CD4-positive, alpha-beta memory T cell (primary cell): ENCODE results near the gene TMEM154. TPM values are rescaled to one million over a fixed set of nuclear protein-coding genes. Genes with fewer than 3 reads are reported as not detected.
A peak's percentile ranks its signal among the peaks of the same experiment; 100 is the strongest.

Experiments
- CTCF ChIA-PET: fragments of 350-600 bp; sonication (Branson Sonifier 250); formaldehyde crosslinking; loops from one replicate; lab custom pipeline; 2021; ENCODE audit warnings: inconsistent platforms; ENCODE audit not compliant: partially characterized antibody; lab: Charles Lee
- POLR2A ChIA-PET: fragments of 350-600 bp; sonication (Branson Sonifier 250); formaldehyde crosslinking; loops from one replicate; lab custom pipeline; 2021; ENCODE audit not compliant: partially characterized antibody; lab: Charles Lee
- DNase-seq, 5 donors: peaks; one replicate each; pipeline versions ENCODE4 v3.0.0 to v3.0.0-alpha.2; 2020 to 2022; ENCODE audit warnings: mixed read lengths in 1 of 5
- H3K27ac ChIP-seq: one replicate; pipeline ENCODE4 v1.7.0; 2013; ENCODE audit warnings: low read depth, low read length
- H3K27me3 ChIP-seq: 2 replicates; pipeline ENCODE4 v1.7.0; 2013; ENCODE audit warnings: mild to moderate bottlenecking, low read length, moderate library complexity; ENCODE audit not compliant: insufficient read depth
- H3K36me3 ChIP-seq: 2 replicates; pipeline ENCODE4 v1.7.0; 2013; ENCODE audit warnings: mild to moderate bottlenecking, low read length, moderate library complexity; ENCODE audit not compliant: insufficient read depth
- H3K4me1 ChIP-seq: 2 replicates; pipeline ENCODE4 v1.7.0; 2013; ENCODE audit warnings: mild to moderate bottlenecking, low read length, moderate library complexity; ENCODE audit not compliant: insufficient read depth
- H3K4me3 ChIP-seq, 2 donors: one replicate each; pipeline ENCODE4 v1.7.0; 2013; ENCODE audit warnings: low read length in 2 of 2, mild to moderate bottlenecking in 1 of 2
- H3K9me3 ChIP-seq, 2 donors: one replicate each; pipeline ENCODE4 v1.7.0; 2013; ENCODE audit warnings: low read length in 2 of 2, control low read depth in 1 of 2; ENCODE audit not compliant: control insufficient read depth in 1 of 2
- H3K27ac Mint-ChIP-seq, 7 donors: one replicate each; pipeline ENCODE4 v1.8.0; 2020 to 2021; ENCODE audit warnings: mixed read lengths in 7 of 7, mild to moderate bottlenecking in 6 of 7, inconsistent platforms in 3 of 7, moderate library complexity in 3 of 7
- H3K27me3 Mint-ChIP-seq, 2 donors: one replicate each; pipeline ENCODE4 v1.8.0; 2020 to 2021; ENCODE audit warnings: mixed read lengths in 2 of 2
- H3K36me3 Mint-ChIP-seq, 2 donors: one replicate each; pipeline ENCODE4 v1.8.0; 2020 to 2021; ENCODE audit warnings: mixed read lengths in 2 of 2, inconsistent platforms in 1 of 2, mild to moderate bottlenecking in 1 of 2
- H3K4me1 Mint-ChIP-seq, 4 donors: one replicate each; pipeline ENCODE4 v1.8.0; 2020 to 2021; ENCODE audit warnings: mixed read lengths in 4 of 4, mild to moderate bottlenecking in 1 of 4
- H3K4me3 Mint-ChIP-seq, 8 donors: one replicate each; pipeline ENCODE4 v1.8.0; 2020 to 2021; ENCODE audit warnings: mixed read lengths in 8 of 8, mild to moderate bottlenecking in 7 of 8, moderate library complexity in 6 of 8, inconsistent platforms in 3 of 8
- H3K9me3 Mint-ChIP-seq, 8 donors: one replicate each; pipeline ENCODE4 v1.8.0; 2020 to 2021; ENCODE audit warnings: mixed read lengths in 8 of 8, mild to moderate bottlenecking in 5 of 8, inconsistent platforms in 3 of 8, moderate library complexity in 1 of 8
- intact Hi-C: fragments of 100-400 bp; cut with micrococcal nuclease; formaldehyde crosslinking; loops from one replicate; pipeline ENCODE4 v1.15.1; 2023
- polyA plus RNA-seq, 2 donors: library from polyadenylated mRNA; unstranded; fragments of 300-500 nt; fragmentation: Illumina TruSeq; gene quantifications; one replicate each; pipeline ENCODE4 v1.2.3, GENCODE V29; 2021
- total RNA-seq, 2 experiments: library from RNA; stranded (reverse); gene quantifications; one replicate each; pipeline ENCODE4 v1.2.3, GENCODE V29; 2021

TMEM154 gene
- total and polyA plus RNA-seq, 4 experiments from 2014 or later, result 35.2 to 46.7 (median 40.3) TPM

DNA sequence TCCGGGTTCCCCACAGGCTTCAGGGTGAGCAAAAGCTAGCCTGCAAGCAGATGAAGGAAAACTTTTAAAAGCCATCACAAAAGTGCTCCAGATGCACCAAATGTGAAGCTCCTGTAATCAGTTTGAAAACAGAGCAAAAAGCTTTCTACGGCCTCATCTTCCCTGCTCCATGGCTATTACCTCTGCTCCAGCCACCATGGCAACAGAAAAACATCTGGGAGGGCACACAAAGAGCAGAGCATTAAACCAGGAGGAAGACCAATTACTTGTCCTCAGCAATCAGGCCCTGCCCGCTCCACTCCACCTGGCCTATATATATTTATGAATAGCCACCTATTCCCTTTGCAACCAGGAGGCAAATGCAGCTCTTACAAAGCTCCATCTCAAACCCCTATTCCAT is 33.6 kb downstream of the TMEM154 start:
- H3K27me3 ChIP-seq, result no peaks in the 10 kb centered on the region
- ChIA-PET CTCF (interaction anchor here (1.0 to 14.1 kb wide), 5 partner anchors 9 to 146 kb away, joined by 3 to 360 read pairs (median 3); partner anchors contain the start of gene TIGD4), POLR2A (interaction anchor here (0.6 to 3.1 kb wide), 3 partner anchors 33 to 110 kb away, joined by 3 to 18 read pairs (median 3); partner anchors contain the start of gene FBXW7)
- intact Hi-C loops, result no loop called here
- Mint-ChIP-seq H3K9me3 (no peaks in the 10 kb centered on the region), H3K4me1 (peaks cover 25 to 38% (median 31%) of the 10 kb centered on the region in 4 donors), H3K27ac (peak overlapping the region in 6 of 7 donors; percentile 7 to 89 (median 62)), H3K27me3 (no peaks in the 10 kb centered on the region), H3K4me3 (peak overlapping the region in 1 of 8 donors; percentile 2), H3K36me3 (peaks cover 33 to 41% of the 10 kb centered on the region in 2 donors)
- H3K4me3 ChIP-seq, result no peak overlapping the region
- peaks cover 23% of the 10 kb centered on the region for H3K4me1 ChIP-seq
- H3K9me3 ChIP-seq, result no peaks in the 10 kb centered on the region
- DNase-seq, result no peak
- H3K36me3 ChIP-seq, result peaks cover 6% of the 10 kb centered on the region
- H3K27ac ChIP-seq, result no peak overlapping the region

DNA sequence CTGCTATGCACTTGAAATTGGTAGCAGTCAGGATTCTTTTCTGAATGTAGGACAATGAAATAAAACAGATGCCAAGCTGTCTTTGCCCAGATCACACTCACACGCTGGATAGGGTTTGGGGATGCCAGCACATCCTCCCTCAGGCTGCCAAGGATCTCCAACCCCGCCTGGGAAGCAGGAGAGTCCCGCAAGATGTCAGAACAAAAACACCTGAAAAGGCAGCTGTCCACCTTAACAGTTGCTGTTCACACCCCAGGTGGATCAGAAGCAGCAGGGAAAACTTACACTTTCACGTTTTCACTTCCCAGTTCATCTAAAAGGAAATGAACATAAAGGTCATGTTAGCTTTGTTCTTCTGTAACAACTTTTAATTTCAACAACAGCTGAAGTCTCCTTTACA is 35.7 kb downstream of the TMEM154 start:
- Histone ChIP-seq H3K36me3 (peaks cover 3% of the 10 kb centered on the region), H3K4me3 (no peak overlapping the region), H3K27me3 (no peaks in the 10 kb centered on the region), H3K27ac (peak overlapping the region; percentile 26), H3K9me3 (no peaks in the 10 kb centered on the region), H3K4me1 (peaks cover 23% of the 10 kb centered on the region)
- H3K27ac Mint-ChIP-seq, result peak overlapping the region; percentile 59 to 90 (median 85)
- H3K4me1 Mint-ChIP-seq, result peaks cover 25 to 38% (median 30%) of the 10 kb centered on the region in 4 donors
- ChIA-PET POLR2A (interaction anchor here (1.4 to 3.1 kb wide), 4 partner anchors 33 to 109 kb away, joined by 3 to 18 read pairs (median 8); partner anchors contain the start of gene FBXW7), CTCF (interaction anchor here (0.9 to 14.1 kb wide), 10 partner anchors 11 to 235 kb away, joined by 3 to 360 read pairs (median 4); partner anchors contain the start of genes FBXW7 and TMEM154)
- H3K4me3 Mint-ChIP-seq, result peak overlapping the region in 5 of 8 donors; percentile 33 to 59 (median 41)
- no peak for DNase-seq
- H3K27me3 Mint-ChIP-seq, result no peaks in the 10 kb centered on the region
- peaks cover 21 to 30% of the 10 kb centered on the region in 2 donors for H3K36me3 Mint-ChIP-seq
- no peaks in the 10 kb centered on the region for H3K9me3 Mint-ChIP-seq
- intact Hi-C loops, result no loop called here

DNA sequence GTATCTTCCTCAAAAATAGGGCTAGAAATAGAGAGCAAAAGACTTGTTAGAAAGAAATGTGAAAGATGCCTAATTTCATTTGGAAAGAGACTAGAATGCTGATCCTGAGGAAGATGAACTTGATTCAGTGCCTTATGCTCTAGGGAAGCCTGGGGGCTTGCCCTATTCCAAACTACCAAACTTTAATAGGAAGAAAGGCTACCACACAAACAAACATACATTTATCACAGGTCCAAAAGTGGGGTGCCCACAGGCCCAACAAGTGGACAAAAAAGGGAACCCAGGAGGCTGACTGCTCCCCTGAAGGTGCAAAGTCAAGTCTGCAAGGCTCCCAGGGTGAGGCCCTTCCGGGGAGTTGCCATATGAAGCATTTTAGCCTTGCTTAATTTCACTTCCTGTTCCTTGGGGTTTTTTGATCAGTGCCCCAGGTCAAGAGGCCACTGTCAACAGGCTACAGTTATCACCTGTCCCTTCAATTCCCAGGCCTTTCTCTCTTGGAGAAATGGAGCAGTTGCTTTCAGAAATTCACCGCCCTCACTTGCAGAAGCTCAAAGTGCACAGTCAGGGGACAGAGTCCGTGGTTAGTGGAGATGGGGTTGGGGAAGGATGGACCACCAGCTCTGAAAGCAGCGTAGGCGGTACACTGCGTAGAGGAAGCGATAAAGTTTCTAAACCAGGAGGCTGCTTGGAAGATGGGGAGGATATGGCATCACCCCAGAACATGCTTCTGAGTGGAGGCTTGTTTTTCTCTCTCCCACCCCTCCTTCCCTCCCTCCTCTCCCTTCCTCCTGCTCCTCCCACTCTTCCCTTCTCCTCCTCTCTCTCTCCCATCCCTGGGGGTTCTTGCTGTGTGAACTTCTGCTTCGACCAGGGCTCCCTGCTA is 36.4 kb downstream of the TMEM154 start:
- peak overlapping the region in 7 of 8 donors; percentile 7 to 66 (median 52) for H3K4me3 Mint-ChIP-seq
- H3K27ac Mint-ChIP-seq, result peak overlapping the region; percentile 59 to 90 (median 85)

DNA sequence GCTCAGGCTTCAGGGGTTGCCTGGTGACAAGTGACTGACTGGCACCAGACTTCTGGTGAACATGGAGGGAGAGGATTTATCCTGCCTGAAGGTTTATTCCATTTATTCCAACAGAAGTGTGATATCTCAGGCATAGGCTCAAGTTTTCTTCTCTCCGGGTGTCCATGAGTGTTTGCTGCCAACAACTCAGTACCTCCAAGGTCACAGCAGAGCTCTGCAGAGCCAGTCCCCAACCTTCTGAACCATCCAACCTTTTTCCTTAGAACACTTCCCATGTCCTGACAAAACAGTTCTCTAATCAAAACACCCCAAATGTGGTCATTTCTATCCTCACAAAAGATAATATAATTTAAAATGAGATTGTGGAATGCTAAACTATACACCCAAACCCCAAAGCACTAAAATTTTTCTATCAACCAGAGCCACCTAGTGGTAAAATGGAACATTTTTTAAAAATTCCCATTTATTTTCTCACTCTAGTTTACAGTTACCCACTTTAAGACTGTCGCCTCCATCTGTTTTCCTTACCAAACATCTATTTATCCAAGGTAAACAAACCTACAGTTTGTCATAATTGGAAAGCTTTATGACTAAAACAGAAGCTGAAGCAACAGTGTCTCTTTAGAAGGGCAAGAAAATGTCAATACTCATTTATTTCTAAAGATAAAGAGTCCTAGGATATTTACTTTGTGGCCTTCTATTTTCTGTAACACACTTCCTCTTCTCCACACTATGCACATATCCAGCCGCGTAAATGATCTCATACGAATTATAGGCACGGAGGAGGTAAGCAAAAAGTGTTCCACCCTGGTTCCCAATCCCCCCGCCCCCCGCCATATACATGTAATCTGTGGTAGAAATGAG is 39.5 kb downstream of the TMEM154 start:
- H3K36me3 Mint-ChIP-seq, result peaks cover 22 to 33% of the 10 kb centered on the region in 2 donors
- peak in 4 of 5 donors; percentile 25 to 52 (median 34) for DNase-seq
- POLR2A ChIA-PET, result interaction anchor here (1.2 to 2.2 kb wide), 4 partner anchors 85 to 142 kb away, joined by 3 to 8 read pairs (median 6); partner anchors contain the start of gene FBXW7
- H3K9me3 Mint-ChIP-seq, result no peaks in the 10 kb centered on the region
- H3K27me3 Mint-ChIP-seq, result no peaks in the 10 kb centered on the region
- intact Hi-C loops, result loop anchor here (1.0 kb wide), 4 partner anchors 104 to 232 kb away; partner anchors contain the start of gene FBXW7
- no peak overlapping the region for H3K27ac ChIP-seq
- H3K27ac Mint-ChIP-seq, result peak overlapping the region in 3 of 7 donors; percentile 18 to 64 (median 43)
- H3K4me1 ChIP-seq, result peaks cover 23% of the 10 kb centered on the region
- no peaks in the 10 kb centered on the region for H3K27me3 ChIP-seq
- H3K4me3 Mint-ChIP-seq, result no peak overlapping the region
- no peak overlapping the region for H3K4me3 ChIP-seq
- no peaks in the 10 kb centered on the region for H3K9me3 ChIP-seq
- H3K4me1 Mint-ChIP-seq, result peaks cover 24 to 28% (median 27%) of the 10 kb centered on the region in 4 donors
- CTCF ChIA-PET, result interaction anchor here (0.6 to 14.1 kb wide), 23 partner anchors 9 to 488 kb away, joined by 3 to 360 read pairs (median 4); partner anchors contain the start of genes FBXW7 and TMEM154
- peaks cover 9% of the 10 kb centered on the region for H3K36me3 ChIP-seq

More for the DNA sequence above, 36.4 kb downstream of the TMEM154 start:
- ChIA-PET CTCF (interaction anchor here (0.9 to 14.1 kb wide), 12 partner anchors 10 to 235 kb away, joined by 3 to 360 read pairs (median 4); partner anchors contain the start of genes FBXW7 and TMEM154), POLR2A (interaction anchor here (1.4 to 1.9 kb wide), 3 partner anchors 33 to 108 kb away, joined by 3 to 9 read pairs (median 7); partner anchors contain the start of gene FBXW7)
- Mint-ChIP-seq H3K27me3 (no peaks in the 10 kb centered on the region), H3K4me1 (peaks cover 25 to 38% (median 30%) of the 10 kb centered on the region in 4 donors), H3K36me3 (peaks cover 17 to 30% of the 10 kb centered on the region in 2 donors), H3K9me3 (no peaks in the 10 kb centered on the region)
- peaks cover 23% of the 10 kb centered on the region for H3K4me1 ChIP-seq
- H3K36me3 ChIP-seq, result peaks cover 3% of the 10 kb centered on the region
- no peak overlapping the region for H3K4me3 ChIP-seq
- DNase-seq, result peak in 3 of 5 donors; percentile 9 to 20 (median 19)
- no peaks in the 10 kb centered on the region for H3K27me3 ChIP-seq
- intact Hi-C loops, result loop anchor here (1.0 kb wide), 1 partner anchor 92 kb away; no protein-coding TSS in a partner anchor
- peak overlapping the region; percentile 26 for H3K27ac ChIP-seq
- no peaks in the 10 kb centered on the region for H3K9me3 ChIP-seq

DNA sequence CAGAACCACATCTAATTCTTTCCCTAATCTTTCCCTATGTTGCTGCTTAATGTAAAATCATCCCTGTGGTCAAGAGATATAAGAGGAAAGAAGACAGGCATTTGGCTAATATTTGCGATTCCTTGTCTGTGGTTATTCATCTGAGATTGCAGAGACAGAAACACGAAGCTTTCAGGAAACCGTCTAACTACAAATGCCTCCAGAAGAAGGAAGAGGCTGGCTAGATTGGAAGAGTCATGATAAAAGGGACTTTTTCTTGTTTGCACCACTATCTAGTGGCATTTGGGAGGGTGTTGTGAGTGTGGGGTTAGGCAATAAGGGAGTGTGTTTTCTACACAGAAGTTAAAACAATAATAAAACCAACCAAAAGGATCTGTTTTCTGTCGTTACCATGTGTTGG is 43.9 kb downstream of the TMEM154 start:
- Mint-ChIP-seq H3K4me1 (peaks cover 0 to 5% (median under 1%) of the 10 kb centered on the region in 4 donors), H3K9me3 (no peaks in the 10 kb centered on the region), H3K27me3 (no peaks in the 10 kb centered on the region), H3K4me3 (no peak overlapping the region), H3K27ac (no peak overlapping the region), H3K36me3 (peaks cover 36 to 44% of the 10 kb centered on the region in 2 donors)
- CTCF ChIA-PET, result interaction anchor here (0.7 to 14.1 kb wide), 3 partner anchors 100 to 227 kb away, joined by 3 to 360 read pairs (median 4); no protein-coding TSS in a partner anchor
- DNase-seq, result no peak
- intact Hi-C loops, result no loop called here
- POLR2A ChIA-PET, result no interaction called here
- H3K27me3 ChIP-seq, result no peaks in the 10 kb centered on the region
- H3K27ac ChIP-seq, result no peak overlapping the region
- H3K4me1 ChIP-seq, result no peaks in the 10 kb centered on the region
- H3K36me3 ChIP-seq, result peaks cover 9% of the 10 kb centered on the region
- H3K9me3 ChIP-seq, result no peaks in the 10 kb centered on the region
- no peak overlapping the region for H3K4me3 ChIP-seq

DNA sequence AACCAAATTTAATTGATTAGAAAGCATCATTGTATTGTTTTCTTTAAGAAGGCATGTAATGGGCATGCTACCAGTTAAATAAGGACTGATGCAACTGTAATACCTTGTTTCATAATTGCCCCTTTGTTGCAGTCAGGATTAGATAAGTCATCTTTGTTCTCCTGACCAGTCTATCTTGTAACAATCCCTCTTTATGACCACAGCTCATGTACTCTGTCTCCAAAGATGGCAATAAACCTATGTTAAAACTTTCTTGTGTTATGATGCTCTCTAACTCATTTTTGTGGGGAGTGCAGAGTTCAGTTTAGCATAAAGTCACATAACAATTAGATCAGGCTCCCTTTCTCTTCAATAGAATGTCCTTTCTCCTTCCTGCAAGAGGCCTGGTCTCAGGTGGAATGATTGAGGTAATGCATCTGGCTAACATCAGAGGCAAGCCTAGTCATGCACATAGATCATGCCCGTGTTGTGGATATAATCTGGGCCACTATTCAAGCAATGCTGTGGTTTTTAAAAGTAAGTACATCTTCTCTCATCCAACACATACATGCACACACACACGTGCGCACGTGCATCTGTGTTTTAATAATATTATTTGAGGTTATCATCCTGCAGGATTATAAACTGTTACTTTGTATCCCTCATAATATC is 45.6 kb downstream of the TMEM154 start:
- intact Hi-C loops, result no loop called here
- Mint-ChIP-seq H3K9me3 (no peaks in the 10 kb centered on the region), H3K27ac (no peak overlapping the region), H3K36me3 (peaks cover 42 to 43% of the 10 kb centered on the region in 2 donors), H3K4me3 (no peak overlapping the region), H3K4me1 (peaks cover 0 to 5% (median 0%) of the 10 kb centered on the region in 4 donors), H3K27me3 (no peaks in the 10 kb centered on the region)
- peaks cover 6% of the 10 kb centered on the region for H3K36me3 ChIP-seq
- H3K27me3 ChIP-seq, result no peaks in the 10 kb centered on the region
- POLR2A ChIA-PET, result no interaction called here
- no peak overlapping the region for H3K4me3 ChIP-seq
- no peaks in the 10 kb centered on the region for H3K9me3 ChIP-seq
- H3K4me1 ChIP-seq, result no peaks in the 10 kb centered on the region
- DNase-seq, result no peak
- H3K27ac ChIP-seq, result no peak overlapping the region
- CTCF ChIA-PET, result interaction anchor here (0.8 to 2.2 kb wide), 3 partner anchors 8 to 133 kb away, joined by 3 to 10 read pairs (median 4); no protein-coding TSS in a partner anchor
